ENCODE data around the gene LCN12. TPM values are rescaled to one million over a fixed set of nuclear protein-coding genes. Genes with fewer than 3 reads are reported as not detected.

Gene LCN12
- total RNA-seq, 4 donors from 2014 or later = not detected

DNA sequence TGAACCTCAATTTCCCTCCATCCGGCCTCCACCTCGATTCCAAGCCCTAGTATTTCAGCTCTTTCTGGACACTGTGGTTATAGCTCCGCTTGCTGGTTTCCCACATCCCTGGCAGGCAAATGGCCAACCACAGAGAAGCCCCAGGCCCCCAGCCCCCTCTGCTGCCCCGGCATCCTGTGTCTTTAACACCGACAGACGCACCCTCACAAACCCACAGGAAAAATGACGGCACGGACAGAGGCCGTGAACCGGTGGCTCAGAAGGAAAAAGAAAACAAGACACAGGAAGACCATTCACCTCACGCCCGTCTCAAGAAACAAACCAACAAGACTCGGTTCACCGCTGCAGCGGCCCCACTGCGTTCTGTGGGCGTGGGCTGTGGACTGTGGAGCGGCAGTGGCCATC, 45.8 kb downstream of the LCN12 start:
- no peak for ATAC-seq
- WGBS, 2 donors (ENCODE audit: low coverage in 1 of 2) = 72 to 81% methylated on average over 3 to 13 of the region's 18 CpGs
- H3K4me1 ChIP-seq = peaks cover 0 to 40% (median 28%) of the 10 kb centered on the region in 3 donors

DNA sequence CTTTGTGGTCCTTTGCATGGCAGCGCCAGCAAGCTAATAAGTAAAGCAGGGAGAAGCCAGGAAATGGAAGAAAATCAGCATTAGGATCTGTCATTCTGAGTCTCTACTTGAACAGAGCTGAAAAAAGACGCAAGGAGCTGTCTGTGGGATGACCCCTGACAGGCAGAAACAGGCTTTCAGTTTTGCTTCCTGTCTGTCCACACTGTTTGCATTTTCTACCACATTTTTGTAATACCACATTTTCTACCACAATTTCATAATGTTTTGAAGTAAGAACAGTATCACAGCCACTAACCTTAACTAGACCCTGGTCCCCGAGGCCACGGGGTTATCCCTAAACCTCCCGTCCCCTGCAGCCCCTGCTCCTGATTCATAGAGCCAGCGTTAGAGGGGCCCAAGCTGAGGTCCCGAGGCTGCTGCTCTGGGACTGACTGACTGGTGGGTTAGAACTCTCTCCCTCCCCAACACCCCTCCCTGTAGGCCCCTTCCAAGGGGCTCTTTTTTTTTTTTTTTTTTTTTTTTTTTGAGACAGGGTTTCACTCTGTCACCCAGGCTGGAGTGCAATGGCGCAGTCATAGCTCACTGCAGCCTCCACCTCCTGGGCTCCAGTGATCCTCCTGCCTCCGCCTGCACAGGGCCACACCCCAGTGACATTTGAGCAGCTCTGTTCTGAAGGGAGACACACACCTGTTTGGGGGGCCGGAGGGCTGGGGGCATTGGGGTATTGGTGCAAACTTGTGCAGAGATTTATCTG, 48.3 kb downstream of the LCN12 start:
- TF ChIP-seq POLR2AphosphoS5 (IDR thresholded peaks at IDR 0.05) = no peak
- no peak for TF ChIP-seq EP300 (IDR thresholded peaks at IDR 0.05)
- TF ChIP-seq, protein P1, sequence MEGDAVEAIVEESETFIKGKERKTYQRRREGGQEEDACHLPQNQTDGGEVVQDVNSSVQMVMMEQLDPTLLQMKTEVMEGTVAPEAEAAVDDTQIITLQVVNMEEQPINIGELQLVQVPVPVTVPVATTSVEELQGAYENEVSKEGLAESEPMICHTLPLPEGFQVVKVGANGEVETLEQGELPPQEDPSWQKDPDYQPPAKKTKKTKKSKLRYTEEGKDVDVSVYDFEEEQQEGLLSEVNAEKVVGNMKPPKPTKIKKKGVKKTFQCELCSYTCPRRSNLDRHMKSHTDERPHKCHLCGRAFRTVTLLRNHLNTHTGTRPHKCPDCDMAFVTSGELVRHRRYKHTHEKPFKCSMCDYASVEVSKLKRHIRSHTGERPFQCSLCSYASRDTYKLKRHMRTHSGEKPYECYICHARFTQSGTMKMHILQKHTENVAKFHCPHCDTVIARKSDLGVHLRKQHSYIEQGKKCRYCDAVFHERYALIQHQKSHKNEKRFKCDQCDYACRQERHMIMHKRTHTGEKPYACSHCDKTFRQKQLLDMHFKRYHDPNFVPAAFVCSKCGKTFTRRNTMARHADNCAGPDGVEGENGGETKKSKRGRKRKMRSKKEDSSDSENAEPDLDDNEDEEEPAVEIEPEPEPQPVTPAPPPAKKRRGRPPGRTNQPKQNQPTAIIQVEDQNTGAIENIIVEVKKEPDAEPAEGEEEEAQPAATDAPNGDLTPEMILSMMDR (IDR thresholded peaks at IDR 0.05) = no peak
- no peak for TF ChIP-seq POLR2A (IDR thresholded peaks at IDR 0.05)
- H3K36me3 ChIP-seq = no peaks in the 10 kb centered on the region
- no peaks in the 10 kb centered on the region for H3K9me3 ChIP-seq
- no peak overlapping the region for H3K27ac ChIP-seq
- ATAC-seq = no peak
- 66 to 70% methylated on average over 3 to 7 of the region's 10 CpGs for WGBS, 2 donors (ENCODE audit: low coverage in 1 of 2)
- peaks cover 0 to 15% (median 14%) of the 10 kb centered on the region in 3 donors for H3K4me1 ChIP-seq
- H3K4me3 ChIP-seq = no peak overlapping the region
- peaks cover 37% of the 10 kb centered on the region for H3K27me3 ChIP-seq

More for the DNA sequence above, 45.8 kb downstream of the LCN12 start:
- Histone ChIP-seq H3K9me3 (no peaks in the 10 kb centered on the region), H3K27ac (peak overlapping the region in 1 of 4 donors; percentile 3), H3K36me3 (peaks cover 0 to 18% of the 10 kb centered on the region in 2 donors), H3K27me3 (peaks cover 58% of the 10 kb centered on the region), H3K4me3 (no peak overlapping the region)
- TF ChIP-seq POLR2AphosphoS5 (IDR thresholded peaks at IDR 0.05) = no peak
- no peak for TF ChIP-seq POLR2A (IDR thresholded peaks at IDR 0.05)
- no peak for TF ChIP-seq EP300 (IDR thresholded peaks at IDR 0.05)
- TF ChIP-seq, protein P1 (IDR thresholded peaks at IDR 0.05) = no peak

DNA sequence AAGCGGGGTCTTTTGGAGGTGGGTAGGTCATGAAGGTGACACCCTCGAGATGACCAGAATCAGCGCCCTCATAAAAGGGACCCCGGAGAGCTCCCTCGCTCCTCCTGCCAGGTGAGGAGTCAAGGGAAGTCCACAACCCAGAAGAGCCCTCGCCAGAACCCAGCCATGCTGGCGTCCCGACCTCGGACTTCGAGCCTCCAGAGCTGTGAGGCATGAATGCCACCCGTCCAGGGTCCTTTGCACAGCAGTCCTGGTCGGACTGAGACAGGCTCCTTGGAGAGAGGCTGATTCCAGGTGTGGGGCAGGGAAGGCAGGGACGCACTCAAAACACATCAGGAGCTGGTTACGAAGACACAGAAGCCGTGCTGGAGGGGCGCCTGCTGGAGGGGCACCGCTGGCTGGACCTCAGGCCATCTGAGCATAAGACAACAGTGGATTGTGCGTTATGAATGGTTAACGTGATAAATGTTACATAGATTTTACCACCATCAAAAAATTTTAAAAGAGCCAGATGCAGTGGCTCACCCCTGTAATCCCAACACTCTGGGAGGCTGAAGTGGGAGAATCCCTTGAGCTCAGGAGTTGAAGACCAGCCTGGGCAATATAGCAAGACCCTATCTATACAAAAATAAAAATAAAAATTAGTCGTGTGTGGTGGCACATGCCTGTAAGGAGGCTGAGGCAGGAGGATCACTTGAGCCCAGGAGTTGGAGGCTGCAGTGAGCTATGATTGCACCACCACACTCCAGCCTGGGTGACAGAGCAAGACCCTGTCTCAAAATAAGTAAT, 50.0 kb downstream of the LCN12 start:
- no peak overlapping the region for H3K4me3 ChIP-seq
- H3K36me3 ChIP-seq = no peaks in the 10 kb centered on the region
- H3K27ac ChIP-seq = no peak overlapping the region
- H3K4me1 ChIP-seq = peaks cover 0 to 7% (median 0%) of the 10 kb centered on the region in 3 donors
- H3K9me3 ChIP-seq = no peaks in the 10 kb centered on the region
- TF ChIP-seq, protein P1 (IDR thresholded peaks at IDR 0.05) = no peak
- TF ChIP-seq POLR2A (IDR thresholded peaks at IDR 0.05) (no peak), EP300 (IDR thresholded peaks at IDR 0.05) (no peak), POLR2AphosphoS5 (IDR thresholded peaks at IDR 0.05) (no peak)
- H3K27me3 ChIP-seq = peaks cover 20% of the 10 kb centered on the region
- WGBS, 2 donors (ENCODE audit: low coverage in 1 of 2) = 63 to 84% methylated on average over 3 to 7 of the region's 20 CpGs
- ATAC-seq = no peak

DNA sequence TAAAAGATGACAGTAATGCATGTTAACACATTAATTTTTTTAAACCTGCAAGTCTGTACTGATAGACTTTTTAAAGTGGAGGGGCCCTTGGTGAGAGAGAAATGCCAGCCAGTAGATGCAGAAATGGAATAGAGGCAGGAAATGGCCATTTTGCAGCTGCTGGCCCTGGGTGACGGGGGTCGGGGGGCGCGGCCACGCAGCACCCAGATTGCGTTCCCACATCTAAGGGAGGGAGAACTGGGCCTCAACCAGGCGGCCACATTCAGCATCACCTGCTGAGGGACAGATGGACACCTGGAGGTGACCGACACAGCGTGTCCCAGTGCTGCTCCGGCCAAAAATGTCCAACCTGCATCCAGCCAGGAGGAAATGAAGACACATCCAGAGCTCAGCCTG, 50.6 kb downstream of the LCN12 start:
- Histone ChIP-seq H3K27me3 (peaks cover 14% of the 10 kb centered on the region), H3K36me3 (peaks cover 0 to 3% of the 10 kb centered on the region in 2 donors), H3K27ac (no peak overlapping the region), H3K4me1 (peaks cover 0 to 13% (median 4%) of the 10 kb centered on the region in 3 donors), H3K4me3 (no peak overlapping the region), H3K9me3 (no peaks in the 10 kb centered on the region)
- no peak for ATAC-seq
- WGBS, 2 donors (ENCODE audit: low coverage in 1 of 2) = 74 to 95% methylated on average over 6 to 7 of the region's 10 CpGs
- TF ChIP-seq POLR2A (IDR thresholded peaks at IDR 0.05) (no peak), EP300 (IDR thresholded peaks at IDR 0.05) (no peak), POLR2AphosphoS5 (IDR thresholded peaks at IDR 0.05) (no peak)
- TF ChIP-seq, protein P1 (IDR thresholded peaks at IDR 0.05) = no peak

Data from gastroesophageal sphincter (tissue), 4 donors.